ENCODE measurements around the gene BMPR1A.
"Not testable (repeated sequence)": the region's sequence is repeated elsewhere in the genome, so short reads cannot be mapped to it uniquely, and the experiment has no call there.

Gene BMPR1A

DNA sequence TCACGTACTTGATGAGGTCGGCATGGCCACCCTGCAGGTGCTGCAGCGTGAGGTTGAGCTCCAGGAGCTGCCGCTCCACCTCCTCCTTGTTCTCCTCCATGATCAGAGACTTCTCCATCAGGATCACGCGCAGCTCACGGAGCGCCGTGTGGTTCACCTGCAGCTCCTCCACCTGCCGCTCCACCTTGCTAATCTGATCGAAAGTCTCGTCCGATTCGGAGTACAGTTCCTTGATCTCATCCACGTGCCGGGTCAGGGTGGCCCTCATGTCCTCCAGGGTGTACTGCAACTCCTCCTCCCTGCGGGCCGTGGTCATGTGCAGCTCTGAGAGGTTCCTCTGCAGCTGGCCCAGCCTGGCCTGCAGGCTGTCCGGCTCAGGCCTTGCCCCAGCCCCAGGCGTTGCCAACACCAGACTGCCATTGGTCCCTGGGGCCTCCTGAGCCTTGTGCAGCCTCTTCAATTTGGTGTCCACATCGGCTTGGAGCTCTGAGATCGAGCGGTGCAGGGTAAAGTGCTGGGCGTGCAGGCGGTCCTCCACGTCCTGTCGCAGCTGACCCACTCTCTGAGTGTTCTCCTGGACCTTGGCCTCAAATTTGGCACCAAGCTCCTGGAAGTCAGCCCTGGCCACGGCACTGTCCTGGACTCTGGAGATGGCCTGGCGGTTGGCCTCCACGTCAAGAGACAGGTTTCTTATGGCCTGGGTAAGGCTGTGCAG is 187.1 kb downstream of the BMPR1A start:
- no peak for DNase-seq

DNA sequence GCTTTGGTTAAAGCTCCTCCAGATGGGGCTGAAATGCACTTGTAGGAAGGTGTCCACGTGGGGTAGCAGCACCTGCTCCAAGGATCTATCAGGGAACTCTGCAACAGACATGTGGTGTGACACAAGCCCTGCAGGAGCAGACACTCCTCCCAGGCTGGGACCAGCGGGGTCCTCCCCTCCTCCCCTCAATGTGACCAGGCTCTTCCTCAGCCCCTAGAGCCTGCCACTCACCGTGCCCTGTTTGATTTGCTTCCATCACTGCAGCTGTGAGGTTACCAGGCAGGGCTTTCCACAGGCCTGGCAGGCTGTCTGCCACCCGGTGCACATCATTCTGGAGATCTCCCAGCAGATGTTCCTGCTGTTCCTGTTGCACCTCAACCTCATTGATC is 187.6 kb downstream of the BMPR1A start:
- DNase-seq: no peak

DNA sequence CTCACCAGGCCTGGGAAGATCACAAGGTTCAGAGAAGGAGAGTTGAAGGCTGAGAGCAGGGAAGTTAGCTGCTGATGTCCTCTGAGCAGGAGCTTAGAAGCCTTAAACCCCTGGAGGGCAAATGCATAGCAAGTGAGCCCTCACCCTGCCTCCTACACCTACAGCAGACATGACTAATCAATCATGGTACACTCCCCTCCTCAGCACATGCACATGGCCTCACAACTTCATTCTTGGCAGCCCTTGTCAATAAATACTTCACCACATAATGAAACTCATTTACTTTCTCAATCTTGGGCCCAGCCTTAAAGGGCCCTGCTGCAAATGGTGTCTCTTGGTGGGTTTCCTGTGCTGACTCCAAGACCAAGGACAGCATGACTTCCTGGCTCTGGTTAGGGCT is 188.1 kb downstream of the BMPR1A start:
- no peak for DNase-seq

DNA sequence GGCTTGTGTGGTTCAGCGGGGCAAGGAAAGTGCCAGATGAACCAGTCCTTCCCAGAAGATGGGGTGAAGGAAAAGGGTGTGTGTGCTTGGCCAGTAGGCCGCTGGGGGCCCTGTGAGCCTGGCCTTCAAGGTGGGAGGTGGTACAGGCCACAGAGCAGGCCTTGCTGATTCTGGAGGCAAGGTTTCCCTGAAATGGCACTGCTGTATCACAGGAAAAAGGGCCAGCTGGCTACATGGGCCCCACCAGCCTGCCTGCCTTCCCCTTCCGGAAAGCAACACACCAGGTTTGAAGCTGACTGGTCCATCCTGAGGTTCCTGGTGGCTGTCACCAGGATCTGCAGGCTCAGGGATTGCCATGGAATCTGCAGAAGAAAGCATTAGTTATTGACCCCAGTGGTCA is 188.5 kb downstream of the BMPR1A start:
- no peak for DNase-seq

DNA sequence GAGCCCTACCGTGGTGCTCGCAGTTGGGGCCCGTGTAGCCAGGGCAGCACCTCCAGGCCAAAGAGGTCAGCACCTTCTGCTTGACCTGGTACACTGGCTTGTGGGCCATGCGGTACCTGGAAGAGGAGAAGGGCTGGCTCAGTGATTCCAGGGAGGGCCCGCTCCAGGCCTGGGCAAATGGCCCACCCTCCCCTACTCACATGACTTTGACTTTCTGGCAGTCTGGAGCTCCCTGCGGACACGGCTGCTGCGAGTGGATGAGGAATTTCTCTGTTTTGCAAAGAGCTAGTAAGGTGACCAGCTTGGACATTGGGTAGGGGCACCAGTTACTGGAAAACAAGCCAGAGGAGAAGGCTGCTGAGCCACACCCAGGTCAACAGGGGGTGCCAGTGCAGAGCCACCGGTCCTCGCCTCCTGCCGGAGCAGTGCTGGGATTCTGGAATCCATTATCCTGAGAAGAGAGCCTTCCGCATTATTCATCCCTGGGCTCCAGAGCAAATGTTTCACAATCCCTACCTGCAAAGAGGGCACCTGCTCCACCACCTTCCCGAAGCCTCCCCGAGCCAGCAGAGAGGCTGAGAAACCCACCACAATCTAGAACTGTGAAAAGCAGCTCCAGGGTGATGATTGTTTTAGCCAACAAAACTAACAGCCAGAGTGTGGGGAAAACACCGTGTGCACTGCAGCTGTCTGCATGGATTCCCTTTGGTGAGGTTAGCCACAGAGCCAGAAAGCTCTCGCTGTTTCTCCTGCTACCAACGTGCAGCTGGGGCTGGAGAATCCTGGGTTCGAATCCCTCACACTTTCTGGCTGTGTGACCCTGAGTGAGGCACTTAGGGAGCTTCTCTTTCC is 189.2 kb downstream of the BMPR1A start:
- DNase-seq: no peak

DNA sequence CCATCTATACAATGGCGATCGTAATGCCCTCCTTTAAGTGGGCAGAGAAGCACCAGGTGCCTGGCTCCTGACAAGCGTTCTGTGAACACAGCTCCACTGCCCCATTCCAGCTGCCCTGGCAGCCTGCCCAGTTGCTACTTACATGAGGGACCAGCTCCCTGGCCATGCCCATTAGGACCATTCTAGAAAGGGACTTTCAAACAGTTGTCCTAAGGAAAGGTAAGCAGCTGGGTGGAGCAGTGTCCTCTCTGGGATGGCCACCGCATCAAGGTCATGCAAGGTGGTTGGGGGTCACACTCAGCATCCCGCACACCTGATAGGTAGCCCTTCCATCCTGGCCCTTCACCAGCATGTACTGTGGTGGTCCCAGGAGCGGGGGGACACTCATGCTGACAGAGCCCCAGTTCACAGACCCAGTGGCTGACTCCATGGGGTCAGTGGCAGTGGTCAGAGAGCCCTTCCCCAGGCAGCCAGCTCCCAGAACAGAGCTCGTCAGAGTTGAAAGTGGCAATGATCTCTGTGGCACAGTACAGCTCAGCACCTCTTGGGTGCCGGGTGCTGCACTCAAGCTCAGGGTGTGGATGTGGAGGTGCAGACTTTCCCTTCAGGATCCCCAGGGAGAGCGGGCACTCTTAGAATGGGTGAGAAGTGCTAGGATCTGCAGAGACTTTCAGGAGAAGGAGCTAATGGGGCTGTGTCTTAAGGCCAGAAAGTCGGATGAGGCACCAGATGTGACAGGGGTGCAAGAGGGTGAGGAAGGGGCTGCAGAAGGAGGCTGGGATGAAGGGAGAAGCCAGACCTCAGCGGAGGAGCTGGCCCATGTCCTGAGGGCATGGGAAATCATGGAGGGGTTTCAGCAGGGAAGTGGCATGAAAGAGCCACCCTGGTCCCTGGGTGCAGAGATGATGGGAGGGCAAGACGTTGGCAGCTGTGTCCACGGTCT is 190.1 kb downstream of the BMPR1A start:
- DNase-seq: no peak

DNA sequence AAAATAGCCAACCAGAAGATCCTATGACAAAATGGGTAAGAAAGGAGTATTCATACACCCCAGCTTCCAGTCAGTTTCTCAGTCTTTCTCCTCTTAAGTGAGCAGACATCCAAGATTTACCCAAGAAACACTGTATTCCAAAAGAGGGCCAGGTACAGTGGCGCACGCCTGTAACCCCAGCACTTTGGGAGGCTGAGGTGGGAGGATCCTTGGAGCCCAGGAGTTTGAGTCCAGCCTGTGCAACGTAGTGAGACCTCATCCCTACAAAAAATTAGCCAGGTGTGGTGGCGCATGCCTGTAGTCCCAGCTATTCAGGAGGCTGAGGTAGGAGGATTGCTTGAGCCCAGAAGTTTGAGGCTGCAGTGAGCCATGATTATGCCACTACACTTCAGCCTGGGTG is 191.4 kb downstream of the BMPR1A start:
- DNase-seq: not testable (repeated sequence)

DNA sequence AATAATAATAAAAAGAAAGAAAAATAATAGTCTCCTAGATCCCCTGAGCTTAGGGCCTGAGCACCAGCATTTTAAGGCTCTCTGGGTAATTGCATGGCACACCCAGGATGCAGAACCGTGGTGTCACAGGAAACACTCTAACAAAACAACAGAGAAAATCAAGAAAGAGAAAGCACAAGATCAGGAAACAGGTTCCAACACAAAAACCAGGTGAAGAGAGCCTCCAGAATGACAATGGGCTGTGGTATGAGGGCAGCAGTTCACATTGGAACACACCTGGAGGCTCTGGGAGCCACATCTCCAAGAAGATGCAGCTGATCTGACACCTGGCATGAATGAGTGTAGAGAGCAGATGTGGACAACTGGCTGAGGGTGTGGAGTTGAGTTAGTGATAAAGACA is 193.9 kb downstream of the BMPR1A start:
- peak; percentile 48 for DNase-seq

DNA sequence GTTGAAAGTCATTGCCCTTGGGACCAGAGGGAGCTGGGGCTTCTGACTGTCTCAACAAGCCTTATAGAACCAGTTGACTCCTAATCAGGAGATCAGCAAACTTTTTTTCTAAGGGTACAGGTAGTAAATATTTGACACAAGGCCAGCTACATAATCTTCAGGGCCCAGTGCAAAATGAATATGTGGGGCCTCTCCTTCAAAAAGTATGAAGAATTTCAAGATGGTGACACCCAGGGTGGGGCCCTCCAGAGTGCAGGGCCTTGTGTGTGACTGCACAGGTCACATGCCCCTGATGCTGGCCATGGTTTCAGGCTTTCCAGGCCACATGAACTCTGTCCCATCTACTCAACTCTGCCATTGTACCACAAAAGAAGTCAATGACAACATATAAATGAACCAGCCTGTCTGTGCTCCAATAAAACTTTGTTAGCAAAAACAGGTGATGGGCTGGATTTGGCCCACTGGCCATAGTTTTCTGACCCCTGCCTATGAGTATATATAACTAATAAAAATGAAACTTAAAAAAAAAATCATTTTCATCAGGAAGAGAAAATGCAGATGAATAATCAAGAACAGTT is 194.9 kb downstream of the BMPR1A start:
- no peak for DNase-seq

DNA sequence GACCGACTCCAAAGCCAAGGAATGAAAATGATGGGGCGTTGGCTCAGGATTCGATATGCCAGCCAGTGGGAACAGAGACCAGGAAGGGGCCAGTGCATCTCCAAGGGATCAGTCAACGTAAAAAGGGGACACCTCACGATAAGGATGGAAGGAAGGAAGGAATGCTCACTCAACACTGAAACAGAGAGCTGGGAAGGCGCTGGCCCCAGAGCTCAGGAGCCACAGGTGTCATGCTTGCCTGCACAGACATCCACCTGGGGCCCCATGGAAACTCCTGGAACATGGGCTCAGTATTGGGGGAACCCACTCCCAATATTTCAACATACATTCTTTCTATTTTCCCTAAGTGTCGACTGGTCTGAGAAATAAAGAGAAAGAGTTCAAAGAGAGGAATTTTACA is 195.7 kb downstream of the BMPR1A start:
- no peak for DNase-seq

DNA sequence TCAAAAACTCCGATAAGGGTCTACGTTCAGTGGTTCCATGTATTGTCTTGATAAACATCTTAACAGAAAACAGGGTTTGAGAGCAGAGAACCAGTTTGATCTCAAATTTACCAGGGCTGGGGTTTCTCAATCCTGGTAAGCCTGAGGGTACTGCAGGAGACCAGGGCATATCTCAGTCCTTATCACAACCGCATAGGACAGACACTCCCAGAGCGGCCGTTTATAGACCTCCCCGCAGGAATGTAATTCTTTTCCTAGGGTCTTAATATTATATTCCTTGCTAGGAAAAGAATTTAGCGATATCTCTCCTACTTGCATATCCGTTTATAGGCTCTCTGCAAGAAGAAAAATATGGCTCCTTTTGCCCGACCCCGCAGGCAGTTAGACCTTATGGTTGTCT is 196.3 kb downstream of the BMPR1A start:
- DNase-seq: not testable (repeated sequence)

DNA sequence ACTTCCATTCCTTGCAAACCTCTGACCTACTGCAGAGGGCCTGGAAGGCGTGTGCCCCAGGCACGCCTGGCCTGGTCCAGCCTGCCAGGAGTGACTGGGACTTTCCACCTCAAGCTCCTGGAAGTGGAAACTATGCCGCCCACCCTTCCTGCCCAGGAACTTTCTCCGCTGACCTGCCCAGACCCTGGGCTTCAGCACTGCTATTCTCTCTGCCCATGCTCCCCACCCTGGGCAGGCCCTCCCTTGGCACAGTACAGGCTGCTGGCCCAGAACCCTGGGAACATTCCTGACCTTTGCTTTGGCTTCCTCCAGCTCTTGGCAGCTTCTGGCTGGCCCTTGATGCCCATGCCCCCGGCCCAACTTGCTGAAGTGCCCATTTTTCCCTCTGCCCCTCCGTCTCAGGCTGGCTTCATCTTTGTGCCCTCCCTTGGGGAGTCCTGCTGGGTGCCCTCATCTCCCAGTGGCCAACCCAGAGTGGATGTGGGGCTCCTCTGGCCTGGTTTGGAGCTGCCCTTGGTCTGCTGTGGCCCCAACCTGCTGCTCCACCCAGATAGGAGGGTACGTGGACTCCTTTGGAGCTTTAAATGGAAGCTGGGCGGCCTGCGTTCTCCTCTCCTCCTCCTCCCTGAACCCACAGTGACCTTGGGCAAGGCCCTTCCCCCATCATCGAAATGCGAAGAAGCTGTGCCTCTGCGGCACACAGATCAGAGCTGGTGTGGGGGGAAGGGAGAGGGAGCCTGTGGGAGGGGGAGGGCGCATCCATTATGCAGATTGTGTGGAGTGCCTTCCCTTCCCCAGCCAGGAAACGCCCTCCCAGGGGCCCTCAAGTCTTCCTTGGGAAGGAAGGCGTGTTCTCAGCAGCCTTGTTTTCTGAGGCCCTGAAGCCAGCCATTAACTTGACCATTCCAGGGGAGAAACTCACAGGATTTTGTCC is 197.6 kb downstream of the BMPR1A start:
- no peak for DNase-seq

DNA sequence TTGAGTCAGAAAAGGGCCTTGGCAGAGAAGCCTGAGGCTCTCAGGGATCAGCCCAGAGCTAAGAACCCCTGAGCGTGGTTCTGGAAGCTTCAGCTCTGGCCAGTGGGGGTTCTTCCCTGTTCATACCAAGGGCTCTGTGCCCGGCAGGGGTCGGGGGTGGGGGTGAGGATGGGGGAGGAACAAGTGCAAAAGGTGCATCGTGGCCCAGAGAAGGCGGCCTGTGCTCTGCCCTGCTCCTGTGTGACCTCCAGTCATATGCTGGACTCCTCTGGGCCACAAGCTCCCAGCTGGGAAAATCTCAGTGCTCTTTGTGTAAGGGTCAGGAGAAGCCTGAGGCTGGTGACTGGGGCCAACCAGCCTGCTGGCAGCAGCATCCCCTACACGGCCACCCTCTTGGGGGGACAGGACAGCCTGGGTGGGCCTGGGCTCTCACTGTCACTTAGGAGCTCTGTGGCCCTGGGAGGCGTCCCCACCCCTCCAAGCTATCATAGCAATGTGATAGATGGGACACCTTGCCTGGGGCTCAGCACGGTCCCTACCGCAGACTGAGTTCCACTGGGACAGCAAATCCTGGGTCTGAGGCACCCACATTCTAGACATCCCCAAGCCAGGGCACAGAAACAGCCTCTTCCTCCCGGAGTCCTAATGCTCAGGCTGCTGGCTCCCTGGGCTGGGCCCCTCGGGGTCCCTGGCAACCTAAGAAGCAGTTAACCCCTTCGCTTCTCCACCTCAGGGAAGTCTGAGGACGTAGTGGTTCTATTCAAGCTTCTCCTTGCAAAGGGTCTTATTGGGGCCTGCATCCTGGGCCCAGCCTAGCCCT is 198.5 kb downstream of the BMPR1A start:
- DNase-seq: no peak

DNA sequence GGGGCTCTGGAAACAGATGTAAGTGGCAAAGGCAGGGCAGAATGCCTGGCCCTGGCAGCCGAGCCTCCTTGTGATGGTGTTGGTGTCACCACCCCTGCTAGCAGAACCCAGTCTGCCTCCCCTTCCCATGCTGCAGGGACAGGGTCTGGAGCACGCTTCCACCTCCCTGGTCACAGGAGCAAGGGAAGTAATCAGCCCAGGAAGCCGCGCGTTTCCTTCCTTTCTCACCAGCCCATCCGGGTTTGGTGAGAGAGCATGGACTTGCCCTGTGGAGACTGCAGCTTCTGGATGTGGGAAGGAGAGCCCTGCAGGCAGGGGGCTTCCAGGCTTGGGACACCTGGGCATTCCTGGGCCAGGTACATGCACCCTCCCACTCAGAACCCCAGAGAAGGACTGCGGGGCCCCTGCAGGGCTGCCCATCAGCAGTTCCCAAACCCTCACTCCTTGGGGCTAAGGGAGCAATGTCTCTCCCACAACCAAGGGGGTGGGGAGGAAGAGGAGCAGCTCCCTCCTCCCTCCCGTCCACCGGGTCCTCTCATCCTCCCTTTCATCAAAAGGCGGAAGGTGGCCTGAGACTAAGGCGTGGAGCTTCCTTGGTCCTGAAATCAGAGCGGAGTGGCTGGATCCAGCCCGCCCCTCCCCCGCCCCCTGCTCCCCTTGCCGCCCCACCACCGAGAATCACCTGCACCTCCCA is 199.2 kb downstream of the BMPR1A start:
- no peak for DNase-seq

DNA sequence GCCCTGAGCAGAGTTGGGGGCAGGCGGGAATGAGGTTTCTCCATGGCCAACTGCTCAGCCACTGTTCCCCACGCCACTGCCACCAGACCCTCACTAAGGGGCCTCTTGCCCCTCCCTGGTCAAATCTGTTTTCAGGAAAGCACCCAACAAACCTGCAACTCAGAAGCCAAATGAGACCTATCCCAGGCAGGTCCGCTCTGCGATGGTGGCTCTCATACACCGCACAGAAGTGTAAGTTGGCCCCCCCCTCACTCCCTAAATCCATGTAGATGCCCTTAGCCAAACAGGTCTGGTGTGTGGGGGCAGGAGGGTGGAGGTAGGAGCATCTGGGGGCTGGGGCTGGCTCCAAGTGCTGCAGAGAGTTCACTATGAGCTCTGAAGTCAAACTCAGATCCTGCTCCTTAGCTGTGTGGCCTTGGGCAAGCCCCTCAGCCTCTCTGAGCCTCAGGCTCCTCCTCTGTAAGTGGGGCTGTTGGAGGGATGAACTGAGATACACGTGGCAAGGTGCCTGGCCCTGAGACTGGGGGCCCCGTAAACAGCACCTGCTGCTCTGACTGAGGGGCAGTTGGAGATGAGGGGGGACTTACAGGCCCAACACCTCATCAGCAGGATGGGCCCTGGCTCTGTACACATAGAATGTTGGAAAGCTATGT is 199.9 kb downstream of the BMPR1A start:
- DNase-seq: no peak

DNA sequence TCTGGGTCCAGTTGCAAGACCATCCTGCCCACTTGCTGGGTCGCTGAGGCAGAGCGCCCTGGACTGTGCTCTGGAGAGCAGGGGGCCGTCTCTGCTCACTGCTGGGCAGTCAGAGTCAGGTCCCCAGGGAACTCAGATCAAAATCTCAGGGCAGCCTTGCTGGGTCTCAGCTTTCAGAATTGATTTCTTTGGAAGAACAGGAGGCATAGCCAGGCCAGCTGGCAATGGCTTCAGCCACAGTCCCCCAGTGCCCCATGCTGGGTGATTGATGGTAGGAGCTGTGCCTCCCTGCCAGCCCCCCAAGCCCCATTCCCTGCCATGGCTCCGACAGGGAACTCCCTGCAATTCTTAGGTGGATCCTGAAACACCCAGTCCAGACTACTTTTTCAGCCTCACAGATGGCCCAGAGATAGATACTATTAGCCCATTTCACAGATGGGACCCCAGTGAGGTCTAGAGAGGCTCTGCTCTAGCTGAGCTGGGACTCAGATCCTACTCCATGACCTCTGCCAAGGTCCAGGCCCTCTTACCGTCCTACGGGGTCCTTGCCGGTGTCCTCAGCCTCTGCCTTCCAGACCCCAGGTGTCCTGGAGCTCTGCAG is 200.5 kb downstream of the BMPR1A start:
- no peak for DNase-seq

DNA sequence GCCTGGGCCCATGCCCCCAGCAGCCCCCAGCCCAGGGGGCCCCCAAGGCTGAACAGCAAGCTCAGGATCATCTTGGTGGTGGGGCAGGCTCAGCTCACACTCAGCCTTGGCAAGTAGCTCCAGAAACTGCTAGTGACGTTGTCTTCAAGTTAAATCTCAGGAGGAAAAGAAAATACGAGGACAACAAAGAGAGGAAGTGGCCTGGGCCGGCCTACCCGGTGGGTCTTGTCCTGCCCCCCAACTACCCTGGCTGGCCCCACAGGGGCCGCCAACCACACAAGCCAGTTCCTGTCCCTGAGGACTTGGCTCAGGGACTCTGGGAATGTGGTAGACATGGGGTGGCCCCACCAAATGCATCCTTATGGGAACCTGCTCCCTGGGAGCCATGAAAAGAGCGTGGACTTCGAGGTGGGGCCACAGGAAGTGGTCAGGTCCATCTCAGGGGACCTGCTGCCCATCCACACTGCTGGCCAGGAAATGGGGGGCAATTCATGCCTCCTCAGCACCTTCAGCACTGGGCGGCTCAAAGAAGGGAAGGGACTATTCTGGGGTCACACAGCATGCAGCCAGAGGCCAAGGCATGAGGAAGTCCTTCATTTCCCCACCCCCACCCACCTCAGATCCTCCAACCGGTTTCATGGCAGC is 201.2 kb downstream of the BMPR1A start, which contains the start of gene MMRN2:
Gene MMRN2, minus strand, starts transcription at position 145 of the 645 bp plus-strand sequence. Its CDS starts 74 bp downstream, at position 71.
- DNase-seq: no peak

DNA sequence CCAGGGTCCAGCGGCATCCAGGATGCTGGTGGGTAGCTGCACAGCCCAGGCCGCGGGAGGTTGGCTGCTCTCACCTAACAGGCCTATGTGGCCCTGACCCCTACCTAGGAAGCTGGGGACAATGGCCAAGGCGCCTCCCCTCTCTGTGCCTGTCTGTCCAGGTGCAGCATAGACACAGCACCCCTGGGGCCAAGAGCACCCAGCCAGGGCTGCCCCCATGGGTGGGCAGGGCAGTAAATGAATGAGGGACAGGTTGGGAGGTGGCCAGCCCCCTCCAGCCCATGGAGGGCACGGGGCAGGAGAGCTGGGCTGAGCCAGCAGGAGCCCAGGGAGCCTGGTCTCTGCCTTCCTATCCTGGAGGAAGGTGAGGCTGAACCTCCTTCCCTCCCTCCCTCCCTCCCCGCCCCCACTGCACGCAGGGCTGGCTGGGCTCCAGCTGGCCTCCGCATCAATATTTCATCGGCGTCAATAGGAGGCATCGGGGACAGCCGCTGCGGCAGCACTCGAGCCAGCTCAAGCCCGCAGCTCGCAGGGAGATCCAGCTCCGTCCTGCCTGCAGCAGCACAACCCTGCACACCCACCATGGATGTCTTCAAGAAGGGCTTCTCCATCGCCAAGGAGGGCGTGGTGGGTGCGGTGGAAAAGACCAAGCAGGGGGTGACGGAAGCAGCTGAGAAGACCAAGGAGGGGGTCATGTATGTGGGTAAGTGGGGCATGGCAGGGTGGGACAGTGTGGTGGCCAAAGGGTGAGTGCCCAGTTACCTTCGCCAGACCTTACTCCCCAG is 201.9 kb downstream of the BMPR1A start, which contains the start of gene SNCG:
Gene SNCG, plus strand, starts transcription at position 484 of the 785 bp plus-strand sequence. Its CDS starts 99 bp downstream, at position 583.
- no peak for DNase-seq
